Neural progenitor cell (in vitro differentiated cells): ENCODE results near the gene RAB20.

Experiments
- CTCF ChIP-seq: fragments of 200-600 bp; sonication (generic); IDR thresholded peaks from 2 replicates; pipeline ENCODE4 v1.5.1; 2017; ENCODE audit warnings: antibody characterized with exemption, mild to moderate bottlenecking
- EZH2 ChIP-seq: fragments of 200-600 bp; sonication (generic); IDR thresholded peaks from 2 replicates; pipeline ENCODE4 v1.6.1; 2017; ENCODE audit warnings: antibody characterized with exemption, mild to moderate bottlenecking, moderate library complexity

- TF ChIP-seq EZH2 (no peak), CTCF (no peak)
Observed at GRCh38 chr13:110597041-110597689, 35.6 kb upstream of the RAB20 start.
